Amniotic stem cell (primary cell): ENCODE measurements around the gene TRDN.
"Not testable (repeated sequence)": the region's sequence is repeated elsewhere in the genome, so short reads cannot be mapped to it uniquely, and the experiment has no call there.

Experiments
- DNase-seq: peaks from one replicate; lab custom pipeline; 2025; lab: John Stamatoyannopoulos, UW

Gene TRDN

DNA sequence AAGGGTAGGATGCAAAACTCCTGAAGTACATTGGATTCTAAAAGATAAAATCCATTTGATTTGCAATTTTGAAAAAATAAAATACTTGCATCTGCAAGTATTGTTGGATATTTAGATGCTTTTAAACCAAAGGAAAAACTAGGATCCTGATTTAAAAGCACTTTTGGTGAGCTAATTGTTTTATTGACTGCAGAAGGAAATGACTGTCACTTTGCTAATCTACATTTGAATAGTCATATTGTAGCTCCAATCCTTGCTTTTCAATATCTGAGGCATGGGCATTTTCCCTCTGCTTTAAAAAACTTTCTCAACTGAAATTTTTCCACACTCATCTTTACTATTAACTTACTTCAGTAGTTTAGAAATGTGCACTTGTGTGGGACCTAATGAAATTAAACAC lies 74.1 kb downstream of the TRDN start:
- no peak for DNase-seq

DNA sequence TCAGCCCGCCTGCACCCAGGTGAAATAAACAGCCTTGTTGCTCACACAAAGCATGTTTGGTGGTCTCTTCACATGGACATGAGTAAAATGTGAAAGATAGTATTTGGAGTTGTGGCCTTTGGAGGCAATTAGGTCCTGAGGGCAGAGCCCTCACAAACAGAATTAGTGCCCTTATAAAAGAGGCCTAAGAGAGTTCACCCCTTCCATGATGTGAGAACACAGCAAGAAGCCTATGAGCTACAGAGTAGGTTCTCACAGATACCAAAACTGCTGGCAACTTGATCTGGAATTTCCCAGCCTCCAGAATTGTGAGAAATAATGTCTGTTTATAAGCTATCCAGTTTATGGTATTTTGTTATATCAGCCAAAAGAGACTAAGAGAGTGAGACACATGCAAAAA lies 74.5 kb downstream of the TRDN start:
- no peak for DNase-seq

DNA sequence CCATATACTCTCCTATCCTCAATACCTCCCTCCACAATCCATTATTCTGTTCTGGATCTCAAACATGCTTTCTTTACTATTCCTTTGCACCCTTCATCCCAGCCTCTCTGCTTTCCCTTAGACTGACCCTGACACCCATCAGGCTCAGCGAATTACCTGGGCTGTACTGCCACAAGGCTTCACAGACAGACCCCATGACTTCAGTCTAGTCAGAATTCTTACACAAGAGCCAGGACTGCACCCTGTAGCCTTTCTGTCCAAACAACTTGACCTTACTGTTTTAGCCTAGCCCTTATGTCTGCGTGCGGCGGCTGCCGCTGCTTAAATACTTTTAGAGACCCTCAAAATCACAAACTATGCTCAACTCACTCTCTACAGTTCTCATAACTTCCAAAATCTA lies 76.9 kb downstream of the TRDN start:
- DNase-seq, result not testable (repeated sequence)

DNA sequence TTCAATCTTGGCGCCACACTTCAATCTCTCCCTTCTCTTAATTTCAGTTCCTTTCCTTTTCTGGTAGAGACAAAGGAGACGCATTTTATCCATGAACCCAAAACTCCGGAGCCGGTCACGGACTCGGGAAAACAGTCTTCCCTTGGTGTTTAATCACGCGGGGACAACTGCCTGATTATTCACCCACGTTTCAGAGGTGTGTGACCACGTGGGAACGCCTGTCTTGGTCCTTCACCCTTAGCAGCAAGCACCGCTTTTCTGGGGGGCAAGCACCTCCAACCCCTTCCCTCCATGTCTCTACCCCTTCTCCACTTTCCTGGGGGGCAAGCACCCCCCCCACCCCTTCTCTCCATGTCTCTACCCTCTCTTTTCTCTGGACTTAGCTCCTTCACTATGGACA lies 79.3 kb downstream of the TRDN start:
- not testable (repeated sequence) for DNase-seq

DNA sequence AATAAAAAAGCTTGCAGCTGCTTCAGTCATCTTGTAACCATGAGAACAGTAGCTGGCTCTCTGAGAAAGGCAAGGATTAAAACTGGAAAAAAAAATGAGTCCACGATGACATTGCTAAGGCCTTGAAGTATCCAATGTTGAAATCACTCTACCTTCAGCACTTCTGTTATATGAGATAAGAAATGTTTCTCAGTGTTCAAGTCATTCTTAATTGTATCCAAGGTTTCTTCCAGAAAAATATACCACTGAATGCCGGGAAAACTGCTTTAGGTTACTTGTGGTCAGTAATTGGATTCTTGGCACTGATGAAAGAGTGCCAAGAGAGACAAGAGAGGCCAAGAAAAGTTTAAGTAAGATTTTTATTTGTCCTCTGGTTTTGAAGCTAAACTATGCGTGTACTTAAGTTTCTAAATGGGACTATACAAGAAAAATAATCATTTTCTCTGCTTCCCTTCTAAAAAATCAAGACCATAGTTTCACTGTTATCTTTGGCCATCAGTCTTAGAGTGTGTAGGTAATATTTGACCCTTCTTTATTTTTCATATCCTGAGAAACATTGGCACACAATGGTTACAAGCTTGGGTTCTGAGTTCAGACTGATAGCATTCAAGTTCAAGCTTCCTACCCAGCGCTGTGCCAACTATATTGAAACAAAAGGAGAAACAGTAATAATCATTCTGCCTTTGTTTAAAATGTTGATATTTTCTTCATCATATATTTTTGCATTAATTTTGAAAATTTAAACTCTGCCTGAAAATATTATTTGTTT lies 84.6 kb downstream of the TRDN start:
- no peak for DNase-seq

DNA sequence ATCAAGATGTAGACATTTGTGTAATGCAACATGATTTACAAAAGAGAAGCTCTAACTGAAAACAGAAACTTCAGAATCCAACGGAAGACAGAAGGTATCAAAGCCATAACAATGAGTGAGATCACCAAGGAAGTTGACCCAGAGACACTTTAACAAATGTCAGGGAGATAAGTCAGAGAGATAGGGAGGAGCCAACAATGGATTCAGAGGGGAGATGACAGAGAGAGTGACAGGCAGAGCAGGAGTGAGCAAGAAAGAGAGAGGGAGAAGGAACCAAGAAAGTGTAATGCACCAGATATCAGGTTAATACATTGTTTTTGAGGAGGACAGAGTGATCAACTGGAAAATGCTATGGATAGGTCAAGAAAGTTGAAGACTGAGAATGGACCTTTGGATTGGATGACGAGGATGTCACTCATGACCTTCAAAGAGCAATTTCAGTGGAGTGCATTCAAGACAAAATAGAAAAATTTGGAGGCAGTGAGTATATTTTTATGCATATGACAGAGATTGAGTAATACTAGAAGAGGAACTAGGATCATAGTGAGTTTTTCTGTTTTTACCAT lies 86.6 kb downstream of the TRDN start:
- DNase-seq, result no peak

DNA sequence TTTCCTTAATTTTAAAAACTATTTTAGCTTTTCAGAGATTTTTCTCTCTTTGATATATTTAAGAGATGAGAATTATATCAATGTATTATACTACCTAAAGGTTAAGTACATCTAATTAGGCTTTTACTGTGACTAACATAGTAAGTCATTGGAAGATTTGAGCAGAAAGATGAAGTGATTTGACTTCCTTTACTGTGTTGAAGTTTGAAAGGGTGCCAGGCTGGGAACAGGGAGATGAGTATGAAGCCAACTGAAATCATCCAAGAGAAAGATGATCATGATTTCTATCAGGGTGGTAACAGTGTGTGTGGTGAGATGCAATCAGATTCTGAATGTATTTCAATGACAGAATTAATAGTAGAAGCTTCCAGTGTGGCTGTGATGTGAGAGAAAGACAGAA lies 87.3 kb downstream of the TRDN start:
- DNase-seq, result no peak

DNA sequence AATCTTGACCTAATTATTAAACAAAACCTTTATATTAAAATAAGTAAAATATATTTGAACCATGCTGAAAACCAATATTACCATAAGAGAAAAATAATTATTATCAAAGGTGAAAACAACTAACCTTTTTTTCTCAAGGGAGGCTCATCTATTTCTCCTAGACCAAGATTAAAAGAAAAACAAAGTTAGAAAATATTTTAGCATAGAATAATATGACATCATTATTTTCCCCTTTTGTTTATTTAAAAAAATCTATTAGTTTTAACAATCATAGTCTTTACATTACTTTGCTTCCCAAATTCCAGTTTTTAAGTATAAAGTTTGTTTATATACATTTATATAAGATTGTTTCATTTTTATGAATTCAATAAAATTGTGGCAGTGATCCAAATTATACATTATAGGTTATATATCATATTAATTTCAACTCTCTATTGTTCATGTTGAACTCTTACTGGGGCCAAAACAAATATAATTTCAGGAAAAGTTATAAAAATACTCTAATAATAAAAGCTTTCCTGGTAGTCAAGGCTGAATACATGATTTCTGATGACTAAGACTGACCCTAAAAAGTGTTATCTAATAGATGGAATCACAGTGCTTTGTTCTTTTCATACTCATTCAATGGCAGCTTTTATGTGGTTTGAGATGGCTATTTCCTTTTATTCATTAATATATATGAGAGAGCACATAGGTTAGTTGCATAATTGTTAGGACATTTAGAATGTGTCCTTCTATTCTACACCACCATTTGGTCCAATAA lies 89.4 kb downstream of the TRDN start:
- no peak for DNase-seq

DNA sequence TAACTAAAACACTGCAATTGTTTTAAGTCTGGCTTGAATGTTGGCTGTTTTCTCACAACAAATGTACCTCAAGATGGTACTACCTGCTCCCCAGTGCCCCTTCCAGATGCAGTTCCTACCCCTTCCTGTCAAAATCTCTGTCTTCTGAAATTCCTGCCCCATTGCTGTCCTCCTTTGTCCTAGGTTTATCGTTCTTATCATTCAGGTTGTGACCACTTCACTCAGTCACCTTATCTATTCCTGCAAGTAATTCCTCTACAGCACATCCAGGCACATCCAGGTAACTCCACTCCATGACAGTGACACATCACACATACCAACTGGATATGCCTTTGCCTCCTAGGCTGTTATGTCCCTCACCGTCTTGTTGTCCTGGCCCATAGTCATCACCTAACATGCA lies 90.2 kb downstream of the TRDN start:
- DNase-seq, result no peak

DNA sequence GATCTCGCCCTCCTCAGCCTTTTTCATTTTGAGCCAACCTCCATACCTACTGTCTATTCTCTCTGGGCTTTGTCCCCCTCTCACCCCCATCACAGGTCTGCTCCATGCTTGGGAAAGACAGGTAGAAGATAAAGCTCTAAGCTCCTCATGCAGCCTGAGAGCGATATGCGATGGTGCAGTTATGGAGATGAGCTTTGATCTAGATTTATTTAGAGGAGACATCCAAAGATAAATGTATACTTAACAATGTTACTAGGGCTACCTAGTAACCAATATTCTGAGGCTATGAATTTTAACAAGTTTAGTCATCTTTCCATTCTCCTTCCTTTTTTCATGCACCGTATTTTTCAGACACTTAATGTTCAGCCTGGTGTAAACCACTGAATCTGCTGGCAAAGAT lies 95.3 kb downstream of the TRDN start:
- no peak for DNase-seq

DNA sequence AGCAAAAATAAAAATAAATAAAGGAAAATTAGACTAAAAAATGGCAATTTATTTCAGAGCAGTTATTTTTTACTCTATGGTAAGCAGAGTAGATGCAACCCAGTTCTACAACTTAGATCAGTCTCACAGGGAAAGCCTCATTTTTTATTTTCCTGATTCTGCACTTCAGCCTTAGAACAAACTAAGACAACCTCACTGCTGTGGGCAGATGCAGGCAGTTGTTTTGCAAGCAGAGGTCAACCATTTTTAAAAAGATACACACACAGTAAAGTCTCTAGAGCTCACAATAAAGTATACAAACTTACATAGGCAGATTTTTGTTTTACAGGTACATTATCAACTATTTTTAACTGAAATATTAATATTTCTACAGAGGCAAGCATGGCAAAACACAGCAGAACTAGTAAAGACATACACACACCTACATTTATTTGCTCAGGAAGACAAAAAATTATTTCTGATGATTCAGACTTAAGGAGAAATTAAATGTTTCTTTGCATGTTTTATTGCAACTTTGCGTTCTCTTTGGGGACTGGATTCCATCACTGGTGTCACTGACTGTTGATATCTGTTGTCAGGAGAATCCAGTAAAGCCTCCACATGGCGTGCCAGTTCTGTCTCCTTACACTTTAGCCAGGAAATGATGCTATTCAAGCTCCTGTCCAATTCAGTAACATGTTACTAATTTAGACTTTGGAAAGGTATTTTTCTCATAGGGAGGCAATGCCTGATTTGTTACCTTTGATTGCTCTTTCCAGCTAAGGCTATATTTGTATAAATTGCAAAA lies 102.7 kb downstream of the TRDN start:
- no peak for DNase-seq

DNA sequence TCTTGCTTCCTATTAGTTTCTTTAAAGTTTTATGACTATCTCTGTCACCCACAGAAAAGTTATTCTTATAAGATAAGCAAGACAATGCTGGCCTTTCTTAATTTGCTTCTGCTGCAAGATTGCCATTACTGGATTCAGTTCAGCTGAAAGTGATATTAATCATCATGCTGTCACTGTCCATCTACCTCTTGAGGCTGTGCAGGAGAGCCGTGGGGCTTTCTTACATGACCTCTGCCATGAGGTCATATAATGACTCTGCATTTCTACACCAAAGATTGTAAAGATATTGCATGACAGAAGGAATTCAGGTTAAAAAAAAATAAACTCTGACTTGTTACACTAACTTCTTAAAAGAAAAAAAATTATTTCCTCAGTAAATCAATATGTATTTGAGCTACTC lies 106.9 kb downstream of the TRDN start:
- no peak for DNase-seq

DNA sequence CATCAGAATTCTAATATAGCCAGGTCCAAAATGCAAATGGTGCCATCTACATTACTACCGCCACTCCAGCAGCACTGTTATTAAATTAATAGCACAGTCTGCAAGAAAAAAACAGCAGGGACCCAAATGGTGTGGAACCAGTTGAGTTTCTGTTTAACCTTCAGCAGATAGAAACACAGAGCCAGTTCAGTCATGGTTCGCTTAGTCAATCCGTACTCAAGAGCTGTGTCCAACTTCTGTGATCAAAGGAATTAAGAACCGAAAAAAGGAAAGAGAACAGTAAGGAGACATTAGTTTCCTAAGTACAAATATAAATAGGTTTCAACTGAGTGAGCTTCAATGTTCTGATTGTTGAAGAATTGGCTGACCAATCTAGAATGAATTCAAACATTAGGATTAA lies 107.7 kb downstream of the TRDN start:
- DNase-seq, result no peak

DNA sequence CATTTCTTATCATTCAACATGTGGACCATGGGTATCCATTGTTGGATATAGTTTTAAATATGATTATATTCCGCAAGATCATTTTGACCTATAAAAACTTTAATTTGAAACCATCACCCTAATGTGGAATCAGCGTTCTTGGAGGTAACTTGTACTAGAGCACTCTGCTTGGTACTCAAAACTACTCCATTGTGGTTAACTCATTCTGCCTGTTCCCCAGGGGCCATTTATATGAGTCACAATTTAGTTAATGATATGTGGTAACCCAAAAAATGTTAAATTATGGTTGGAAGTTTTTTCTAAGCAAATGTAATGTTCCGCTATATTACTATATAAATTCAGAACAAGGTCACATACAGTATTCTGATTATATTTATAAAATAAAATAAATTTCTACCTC lies 109.3 kb downstream of the TRDN start:
- DNase-seq, result no peak

DNA sequence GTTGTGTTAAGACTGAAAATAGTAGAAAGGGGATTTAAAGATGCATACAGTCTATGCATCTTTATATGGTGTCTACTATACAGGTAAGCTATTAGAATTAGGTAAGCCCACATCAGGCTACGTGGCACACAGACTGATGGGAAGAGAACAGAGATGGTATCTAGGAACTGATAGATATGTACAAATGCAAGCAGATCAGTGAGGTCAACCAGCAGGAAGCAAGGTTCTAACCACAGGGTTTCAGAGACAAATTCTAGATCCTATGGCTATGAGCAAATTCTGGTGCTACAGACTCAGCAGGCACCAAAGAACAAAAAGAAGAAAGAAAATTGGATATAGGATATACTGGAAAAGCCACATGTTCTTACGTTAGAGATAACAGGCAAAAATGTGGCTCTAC lies 110.6 kb downstream of the TRDN start:
- DNase-seq, result no peak

DNA sequence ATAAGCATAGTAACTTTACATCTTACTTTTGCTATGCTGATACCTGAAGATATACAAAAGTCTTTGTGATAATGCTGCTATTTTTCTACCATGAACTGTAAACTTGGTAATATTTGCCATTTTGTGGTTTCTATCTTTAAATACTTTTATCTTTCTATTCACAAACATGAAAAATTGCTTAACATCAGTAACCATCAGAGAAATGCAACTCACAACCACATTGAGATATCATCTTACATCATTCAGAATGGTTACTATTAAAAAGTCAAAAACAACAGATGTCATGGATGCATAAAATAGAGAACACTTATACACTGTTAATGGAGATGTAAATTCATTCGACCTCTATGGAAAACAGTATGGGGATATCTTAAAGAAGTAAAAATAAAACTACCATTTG lies 112.0 kb downstream of the TRDN start:
- DNase-seq, result no peak

DNA sequence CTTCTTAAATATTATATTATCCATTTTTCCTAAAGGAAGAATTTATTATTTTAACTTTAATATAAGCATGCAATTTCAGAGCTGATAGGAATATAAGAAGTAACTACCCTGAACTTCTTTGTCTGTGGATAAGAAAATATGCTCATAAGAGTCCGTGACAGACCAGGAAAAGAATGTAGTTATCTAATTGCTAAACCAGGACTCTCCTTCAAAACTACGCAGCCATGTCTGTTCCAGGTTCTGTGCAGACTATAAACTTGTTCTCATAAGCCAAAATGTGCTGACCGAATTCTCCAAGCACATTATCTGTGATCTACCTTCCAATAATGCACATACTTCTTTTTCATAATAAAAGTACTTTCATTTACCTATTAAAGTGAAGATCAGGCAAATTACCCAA lies 116.5 kb downstream of the TRDN start:
- DNase-seq, result no peak

DNA sequence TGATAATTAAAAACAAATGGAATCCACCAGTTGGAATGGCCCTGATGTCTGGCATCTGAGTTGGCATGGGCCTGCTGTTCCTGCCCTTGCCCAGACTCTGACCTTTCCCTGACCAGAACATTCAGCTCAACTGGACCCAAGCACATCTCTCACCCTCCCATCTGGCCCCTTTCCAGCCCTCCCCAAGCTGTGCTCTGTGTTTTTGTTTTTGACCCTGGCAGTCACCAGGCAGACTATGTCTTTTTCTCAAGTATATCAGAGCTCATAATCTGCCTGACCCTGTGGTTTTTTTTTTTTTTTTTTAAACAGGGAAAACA lies 117.6 kb downstream of the TRDN start:
- DNase-seq, result no peak

DNA sequence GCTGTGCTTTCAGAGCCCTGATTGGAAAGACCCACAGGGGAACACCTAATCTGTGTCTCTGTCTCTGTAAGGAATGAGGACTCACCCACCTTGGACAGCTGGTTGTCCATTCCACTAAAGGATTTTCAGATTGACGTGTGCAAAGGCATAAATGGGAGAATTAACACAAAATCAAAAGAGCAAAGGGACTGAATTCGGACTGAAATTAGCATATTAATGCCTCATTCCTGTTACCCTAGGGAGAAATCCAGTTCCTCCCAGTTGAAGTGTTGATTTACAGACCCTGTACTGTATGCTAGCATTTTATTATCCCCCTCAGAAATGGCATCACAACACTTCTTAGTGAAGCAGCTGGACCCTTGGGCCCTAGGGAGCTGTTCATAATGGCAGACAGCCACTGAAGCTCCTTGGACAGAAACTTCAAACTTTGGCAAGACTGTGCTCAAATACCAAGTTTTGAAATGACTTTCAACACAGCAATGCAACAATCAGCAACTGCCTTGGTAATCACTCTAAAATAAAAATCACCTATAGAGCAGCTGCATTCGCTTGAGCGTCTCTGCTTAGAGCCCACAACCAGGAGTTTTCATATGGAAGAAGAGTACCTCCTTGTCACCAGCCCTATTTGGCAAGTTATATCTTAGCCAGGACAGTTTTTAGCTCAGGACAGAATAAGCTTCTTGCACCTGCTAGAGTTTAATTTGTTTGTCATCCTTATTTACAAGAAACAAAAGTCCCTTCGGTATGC lies 118.1 kb downstream of the TRDN start:
- DNase-seq, result no peak

DNA sequence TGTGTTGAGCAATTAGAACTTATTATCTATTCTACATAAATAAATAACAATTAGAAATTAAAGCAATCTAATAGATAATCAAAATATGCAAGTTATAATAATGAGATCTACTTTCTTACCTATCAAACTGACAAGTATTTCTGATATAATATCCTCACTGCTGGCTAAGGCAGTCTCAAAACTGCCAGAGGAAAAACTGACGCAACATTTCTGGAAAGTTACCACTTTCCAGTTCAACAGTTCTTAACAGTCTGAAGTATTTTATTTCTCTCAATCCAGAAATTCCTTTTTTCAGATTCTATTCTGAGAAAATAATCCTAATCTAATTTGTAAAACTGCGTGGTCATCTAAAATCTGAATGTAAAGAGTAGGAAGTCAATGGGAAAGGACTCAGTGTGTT lies 121.0 kb downstream of the TRDN start:
- DNase-seq, result no peak

DNA sequence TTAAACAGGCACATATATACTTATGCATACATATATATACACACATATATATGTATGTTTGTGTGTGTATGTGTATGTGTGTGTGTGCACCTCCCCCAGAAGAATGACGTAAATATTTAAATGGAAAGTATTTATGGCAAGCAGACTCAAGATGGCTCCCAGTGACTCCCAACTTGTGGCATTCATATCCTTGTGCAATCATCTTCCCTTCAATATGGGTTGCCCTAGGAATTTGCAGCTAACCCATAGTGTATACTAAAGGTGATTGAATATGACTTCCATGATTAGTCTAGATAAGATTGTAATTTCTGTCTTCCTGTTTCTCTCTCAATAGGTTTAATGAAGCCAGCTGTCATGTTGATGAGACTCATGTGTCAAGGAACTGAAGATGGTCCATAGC lies 127.6 kb downstream of the TRDN start:
- no peak for DNase-seq

DNA sequence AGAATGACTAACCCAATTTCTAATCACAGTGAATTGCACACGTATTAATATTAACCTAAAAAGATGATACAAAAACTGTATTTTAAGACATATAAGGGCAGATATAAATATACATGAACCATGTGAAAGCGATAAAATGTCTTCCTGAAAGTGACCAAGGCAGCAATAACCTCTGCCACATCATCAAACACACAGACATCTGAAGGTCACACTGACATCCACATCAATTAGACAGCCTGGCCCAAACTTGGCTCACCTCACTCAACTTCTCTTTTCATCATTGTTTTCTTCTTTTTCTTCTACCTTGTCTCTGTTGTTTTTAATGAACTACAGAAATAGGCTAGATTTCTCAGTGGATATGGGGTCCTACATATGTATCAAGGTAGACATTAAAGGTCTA lies 128.5 kb downstream of the TRDN start:
- DNase-seq, result no peak
